ENCODE measurements around the gene HYI. TPM values are rescaled to one million over a fixed set of nuclear protein-coding genes. Genes with fewer than 3 reads are reported as not detected.
"Not testable (repeated sequence)": the region's sequence is repeated elsewhere in the genome, so short reads cannot be mapped to it uniquely, and the experiment has no call there.

HYI gene
- total and polyA plus RNA-seq, 10 donors = 23.2 to 67.2 (median 40.7) TPM

DNA sequence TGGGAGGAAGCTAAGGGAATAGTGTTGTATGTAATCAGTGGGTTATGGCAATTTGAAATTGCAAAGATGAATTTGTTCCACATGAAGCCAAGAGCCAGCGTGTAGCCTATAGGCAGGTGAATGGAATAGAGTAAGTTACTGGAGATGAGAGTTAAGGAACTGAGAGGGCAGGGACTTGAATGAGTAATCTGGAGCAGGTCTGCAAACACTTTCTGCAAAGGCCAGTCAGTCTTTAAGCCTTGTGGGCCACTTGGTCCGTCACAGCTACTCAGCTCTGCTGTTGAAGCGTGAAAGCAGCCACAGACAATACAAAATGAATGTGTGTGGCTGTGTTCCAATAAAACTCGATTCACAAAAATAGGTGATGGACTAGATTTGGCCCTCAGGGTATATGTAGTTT is 34.9 kb downstream of the HYI start:
- DNase-seq = no peak
- 74 to 94% (median 90%) methylated on average over 4 of the region's 4 CpGs for WGBS, 5 donors
- peaks cover 5 to 91% (median 78%) of the 10 kb centered on the region in 6 donors for H3K36me3 ChIP-seq

GRCh38 chr1:43415901-43416300 is 37.8 kb downstream of the HYI start:
- Histone ChIP-seq H3K4me3 (no peak overlapping the region), H3K4me1 (peaks cover 0 to 5% (median 0%) of the 10 kb centered on the region in 6 donors), H3K27me3 (replicated peaks in 1 of 7) (no peaks in the 10 kb centered on the region), H3K36me3 (peaks cover 5 to 77% (median 55%) of the 10 kb centered on the region in 6 donors), H3K27ac (peak overlapping the region in 2 of 8 donors; percentile 2 to 36), H3K9me3 (no peaks in the 10 kb centered on the region)
- 70 to 90% (median 81%) methylated on average over 5 of the region's 5 CpGs for WGBS, 5 donors
- TF ChIP-seq POLR2AphosphoS5 (IDR thresholded peaks at IDR 0.05) = no peak
- TF ChIP-seq, protein P1, sequence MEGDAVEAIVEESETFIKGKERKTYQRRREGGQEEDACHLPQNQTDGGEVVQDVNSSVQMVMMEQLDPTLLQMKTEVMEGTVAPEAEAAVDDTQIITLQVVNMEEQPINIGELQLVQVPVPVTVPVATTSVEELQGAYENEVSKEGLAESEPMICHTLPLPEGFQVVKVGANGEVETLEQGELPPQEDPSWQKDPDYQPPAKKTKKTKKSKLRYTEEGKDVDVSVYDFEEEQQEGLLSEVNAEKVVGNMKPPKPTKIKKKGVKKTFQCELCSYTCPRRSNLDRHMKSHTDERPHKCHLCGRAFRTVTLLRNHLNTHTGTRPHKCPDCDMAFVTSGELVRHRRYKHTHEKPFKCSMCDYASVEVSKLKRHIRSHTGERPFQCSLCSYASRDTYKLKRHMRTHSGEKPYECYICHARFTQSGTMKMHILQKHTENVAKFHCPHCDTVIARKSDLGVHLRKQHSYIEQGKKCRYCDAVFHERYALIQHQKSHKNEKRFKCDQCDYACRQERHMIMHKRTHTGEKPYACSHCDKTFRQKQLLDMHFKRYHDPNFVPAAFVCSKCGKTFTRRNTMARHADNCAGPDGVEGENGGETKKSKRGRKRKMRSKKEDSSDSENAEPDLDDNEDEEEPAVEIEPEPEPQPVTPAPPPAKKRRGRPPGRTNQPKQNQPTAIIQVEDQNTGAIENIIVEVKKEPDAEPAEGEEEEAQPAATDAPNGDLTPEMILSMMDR (IDR thresholded peaks at IDR 0.05 in 8 of 11, conservative IDR thresholded peaks at IDR 0.05 in 3 of 11) = no peak
- no peak for TF ChIP-seq POLR2A (IDR thresholded peaks at IDR 0.05)
- no peak for DNase-seq
- intact Hi-C loops (cut with DNase I; ENCODE audit: low total_unique reads) = loop anchor here (2.0 kb wide), 1 partner anchor 189 kb away; no protein-coding TSS in a partner anchor

More for the DNA sequence above, 34.9 kb downstream of the HYI start:
- H3K9me3 ChIP-seq = no peaks in the 10 kb centered on the region
- no peak overlapping the region for H3K27ac ChIP-seq
- no peaks in the 10 kb centered on the region for H3K27me3 ChIP-seq (replicated peaks in 1 of 7)
- intact Hi-C loops (cut with DNase I; ENCODE audit: low total_unique reads) = no loop called here
- peaks cover 0 to 5% (median 0%) of the 10 kb centered on the region in 6 donors for H3K4me1 ChIP-seq
- H3K4me3 ChIP-seq = no peak overlapping the region
- TF ChIP-seq, protein P1 (IDR thresholded peaks at IDR 0.05 in 8 of 11, conservative IDR thresholded peaks at IDR 0.05 in 3 of 11) = no peak
- TF ChIP-seq POLR2AphosphoS5 (IDR thresholded peaks at IDR 0.05) (no peak), POLR2A (IDR thresholded peaks at IDR 0.05) (no peak)

DNA sequence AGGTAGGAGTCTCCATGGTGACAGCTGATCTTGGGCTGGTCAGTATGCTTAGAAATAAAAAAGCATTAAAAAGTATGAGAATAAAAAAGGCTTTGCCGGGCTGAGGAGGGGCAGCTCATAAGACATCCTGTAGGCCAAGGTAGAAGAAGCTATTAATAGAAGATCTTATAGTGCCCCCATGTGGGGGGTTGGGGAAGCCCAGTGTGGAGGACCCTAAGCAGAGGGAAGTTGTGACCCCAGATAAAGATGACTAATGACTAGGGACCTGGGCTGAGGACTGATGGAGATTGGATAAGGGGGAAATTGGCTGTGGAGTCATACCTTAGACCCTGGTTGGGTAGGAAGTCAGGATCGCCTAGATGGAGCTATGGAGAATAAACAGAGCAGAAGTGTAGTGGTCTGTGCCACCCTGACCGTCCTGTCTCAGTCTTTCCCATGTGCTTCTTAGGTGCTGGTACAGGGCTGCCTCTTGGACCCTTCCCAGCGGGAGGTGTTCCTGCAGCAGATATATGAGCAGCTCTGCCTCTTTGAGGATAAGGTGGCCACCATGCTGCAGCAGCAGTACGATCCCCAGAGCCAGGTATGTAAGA is 39.0 kb downstream of the HYI start:
- no peak for DNase-seq
- Histone ChIP-seq H3K36me3 (peaks cover 5 to 77% (median 46%) of the 10 kb centered on the region in 6 donors), H3K27me3 (replicated peaks in 1 of 7) (no peaks in the 10 kb centered on the region), H3K4me3 (no peak overlapping the region), H3K9me3 (no peaks in the 10 kb centered on the region), H3K4me1 (peaks cover 0 to 5% (median 0%) of the 10 kb centered on the region in 6 donors), H3K27ac (no peak overlapping the region)
- intact Hi-C loops (cut with DNase I; ENCODE audit: low total_unique reads) = loop anchor here (2.0 kb wide), 1 partner anchor 188 kb away; no protein-coding TSS in a partner anchor
- TF ChIP-seq, protein P1 (IDR thresholded peaks at IDR 0.05 in 8 of 11, conservative IDR thresholded peaks at IDR 0.05 in 3 of 11) = peak; percentile 60 to 89 (median 82)
- no peak for TF ChIP-seq POLR2AphosphoS5 (IDR thresholded peaks at IDR 0.05)
- 73 to 89% (median 81%) methylated on average over 5 of the region's 5 CpGs for WGBS, 5 donors

DNA sequence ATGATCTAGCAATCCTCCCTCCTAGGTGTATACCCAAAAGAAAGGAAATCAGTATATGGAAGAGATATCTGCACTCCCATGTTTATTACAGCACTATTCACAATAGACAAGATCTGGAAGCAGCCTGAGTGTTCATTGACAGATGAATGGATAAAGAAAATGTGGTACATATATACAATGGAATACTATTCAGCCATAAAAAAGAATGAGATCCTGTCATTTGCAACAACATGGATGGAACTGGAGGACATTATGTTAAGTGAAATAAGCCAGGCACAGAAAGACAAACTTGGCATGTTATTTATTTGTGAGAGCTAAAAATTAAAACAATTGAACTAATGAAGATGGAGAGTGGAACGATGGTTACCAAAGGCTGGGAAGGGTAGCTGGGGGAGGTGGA is 40.3 kb downstream of the HYI start:
- H3K27me3 ChIP-seq (replicated peaks in 1 of 7); intact Hi-C loops (cut with DNase I; ENCODE audit: low total_unique reads); H3K27ac ChIP-seq; H3K9me3 ChIP-seq; H3K4me3 ChIP-seq; H3K4me1 ChIP-seq; DNase-seq: not testable (repeated sequence)
- WGBS, 5 donors = 92 to 100% (median 98%) methylated on average over 1 of the region's 1 CpG
- H3K36me3 ChIP-seq = peaks cover 0 to 77% (median 43%) of the 10 kb centered on the region in 6 donors

All from spleen (tissue), 11 donors.